Endometrial microvascular endothelial cells (primary cell): ENCODE data around the gene NDUFAF2. TPM values are rescaled to one million over a fixed set of nuclear protein-coding genes. Genes with fewer than 3 reads are reported as not detected.

Experiments used
- in situ Hi-C: cut with HindIII; loops from 2 replicates; pipeline ENCODE4 v1.10.0; 2017; ENCODE audit warnings: low sequenced_read_pairs, low pct_unique_long_range_greater_than_20kb; ENCODE audit errors: inconsistent ontology term
- total RNA-seq: library from RNA; depleted of rRNA; stranded (reverse); fragments of >200 nt; gene quantifications from one replicate; pipeline ENCODE4 v1.2.3, GENCODE V29; 2015; ENCODE audit errors: inconsistent ontology term

Gene NDUFAF2, protein sequence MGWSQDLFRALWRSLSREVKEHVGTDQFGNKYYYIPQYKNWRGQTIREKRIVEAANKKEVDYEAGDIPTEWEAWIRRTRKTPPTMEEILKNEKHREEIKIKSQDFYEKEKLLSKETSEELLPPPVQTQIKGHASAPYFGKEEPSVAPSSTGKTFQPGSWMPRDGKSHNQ
- total RNA-seq = 24.6 TPM

DNA sequence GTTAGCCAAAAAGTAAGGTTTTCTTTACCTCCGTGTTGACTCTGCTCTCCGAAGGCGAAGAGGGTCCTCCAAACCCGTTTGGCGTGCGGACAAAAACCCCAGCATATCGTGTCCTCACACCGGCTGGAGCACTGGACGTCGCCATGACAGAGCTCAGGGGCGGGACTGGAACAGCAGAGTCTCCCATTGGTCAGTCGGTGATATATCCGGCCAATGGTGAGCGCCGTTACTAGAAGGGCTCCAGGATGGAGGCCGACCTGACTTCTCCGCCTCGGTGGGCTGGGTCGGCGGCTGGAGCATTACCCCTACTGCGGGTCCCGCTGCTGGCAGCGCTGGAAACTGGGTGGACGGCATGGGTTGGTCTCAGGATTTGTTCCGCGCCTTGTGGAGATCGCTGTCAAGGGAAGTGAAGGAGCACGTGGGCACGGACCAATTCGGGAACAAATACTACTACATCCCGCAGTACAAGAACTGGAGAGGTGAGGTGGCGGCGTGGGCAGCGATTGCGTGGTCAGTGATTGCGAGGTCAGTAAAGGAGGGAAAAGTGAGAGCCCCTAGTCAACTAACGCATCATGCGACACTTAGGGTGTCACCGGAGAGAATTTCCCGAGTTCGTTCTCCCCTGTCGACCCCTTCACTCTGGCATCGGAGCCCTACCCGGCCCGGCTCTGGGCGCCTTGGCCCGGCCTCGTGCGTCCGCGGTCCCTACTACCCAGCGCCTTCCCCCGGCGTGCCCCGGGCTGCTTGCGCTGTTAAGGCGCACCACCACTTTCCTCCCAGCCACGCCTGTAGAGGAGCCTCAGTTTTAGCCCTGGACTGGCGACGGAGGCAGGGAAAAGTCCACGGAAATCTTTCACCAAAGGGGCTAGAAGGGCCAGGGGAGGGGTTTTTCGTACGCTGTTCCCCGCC, at the start of gene NDUFAF2, which contains the start of gene ERCC8:
Gene NDUFAF2, plus strand, starts transcription at position 302 of the 909 bp plus-strand sequence. Its CDS starts 51 bp downstream, at position 353.
Gene ERCC8, minus strand, starts transcription at position 167 of the 909 bp plus-strand sequence. Its CDS starts 62 bp downstream, at position 105.
- in situ Hi-C loops = no loop called here

- in situ Hi-C loops = no loop called here
Observed at GRCh38 chr5:60896991-60897390, 48.0 kb upstream of the NDUFAF2 start.

DNA sequence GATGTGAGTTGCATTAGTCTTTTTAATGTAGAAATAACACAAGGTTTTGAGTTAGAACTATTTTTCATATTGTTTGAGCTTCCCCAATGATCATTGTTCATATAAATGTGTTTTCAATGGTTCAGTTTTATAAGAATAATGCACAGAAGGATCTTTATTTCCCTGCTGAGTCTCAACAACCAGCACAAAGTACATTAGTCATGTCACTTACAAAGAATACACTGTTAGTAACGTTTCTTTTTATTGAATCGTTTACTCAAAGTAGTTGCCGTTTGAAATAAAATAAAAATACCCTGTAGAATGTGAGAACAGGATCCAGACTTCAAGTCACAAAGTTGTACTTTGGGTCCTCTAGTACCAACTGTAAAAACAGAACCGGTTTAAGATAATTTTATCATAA, 41.6 kb upstream of the NDUFAF2 start:
- in situ Hi-C loops = no loop called here

DNA sequence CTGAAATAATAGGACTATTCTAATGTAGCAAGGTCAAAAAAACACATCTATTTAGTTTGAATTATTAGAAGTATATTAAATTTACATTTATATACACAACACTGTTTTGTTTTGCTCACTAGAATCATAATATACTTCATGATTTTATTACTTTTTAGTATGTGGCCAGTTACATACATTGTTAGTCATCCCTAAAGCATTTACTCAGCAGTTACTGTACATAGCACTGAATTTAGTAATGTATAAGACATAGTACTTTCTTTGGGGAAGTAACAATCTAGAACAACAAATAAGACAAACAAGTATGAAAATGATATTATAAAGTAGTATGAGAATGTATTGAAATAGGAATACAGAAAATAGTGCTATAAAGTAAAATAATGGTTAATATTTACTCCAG, 28.4 kb upstream of the NDUFAF2 start:
- in situ Hi-C loops = no loop called here

- in situ Hi-C loops = no loop called here
Observed at GRCh38 chr5:60918466-60918865, 26.5 kb upstream of the NDUFAF2 start.

DNA sequence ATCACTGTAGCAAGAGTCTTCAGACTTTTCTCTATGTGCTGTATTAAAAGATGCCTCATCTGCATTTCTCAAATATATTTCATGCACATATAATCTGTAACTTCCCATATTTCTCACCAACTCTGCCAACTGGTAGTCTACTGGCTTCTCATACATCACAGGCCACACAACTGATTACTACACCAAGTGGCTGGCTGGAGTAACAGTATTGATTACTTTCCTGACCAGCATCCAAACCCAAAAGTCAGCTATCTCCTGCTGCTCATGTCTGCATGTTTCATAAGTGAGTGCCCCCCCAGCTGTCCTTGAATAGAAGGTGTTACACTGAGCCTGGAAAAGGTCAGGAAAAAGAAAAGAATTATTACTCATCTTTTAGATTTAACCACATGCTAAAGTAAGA, 17.6 kb upstream of the NDUFAF2 start:
- in situ Hi-C loops = no loop called here

- in situ Hi-C loops = no loop called here
Observed at GRCh38 chr5:60929024-60929423, 16.0 kb upstream of the NDUFAF2 start.

GRCh38 chr5:60943624-60944023, 1.4 kb upstream of the NDUFAF2 start:
- in situ Hi-C loops = no loop called here

DNA sequence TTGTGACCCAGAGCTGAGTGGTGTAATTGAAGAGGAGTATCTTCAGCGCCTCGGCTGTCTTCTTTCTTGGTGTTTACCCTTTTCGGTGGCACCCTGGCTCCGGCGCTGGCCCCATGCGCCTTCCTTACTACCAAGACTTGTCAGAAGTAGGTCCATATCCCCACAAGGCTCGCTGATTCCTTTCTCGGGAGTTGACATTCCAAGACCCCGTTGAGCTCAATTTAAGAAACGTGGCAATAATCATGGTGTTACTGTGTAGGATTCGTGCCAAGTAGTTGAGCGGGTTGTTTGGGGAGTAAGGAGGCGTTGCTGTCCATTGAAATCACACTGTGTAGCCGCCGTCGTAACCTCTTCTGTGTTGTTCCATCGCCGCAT, 795 bp downstream of the NDUFAF2 start:
- in situ Hi-C loops = no loop called here

DNA sequence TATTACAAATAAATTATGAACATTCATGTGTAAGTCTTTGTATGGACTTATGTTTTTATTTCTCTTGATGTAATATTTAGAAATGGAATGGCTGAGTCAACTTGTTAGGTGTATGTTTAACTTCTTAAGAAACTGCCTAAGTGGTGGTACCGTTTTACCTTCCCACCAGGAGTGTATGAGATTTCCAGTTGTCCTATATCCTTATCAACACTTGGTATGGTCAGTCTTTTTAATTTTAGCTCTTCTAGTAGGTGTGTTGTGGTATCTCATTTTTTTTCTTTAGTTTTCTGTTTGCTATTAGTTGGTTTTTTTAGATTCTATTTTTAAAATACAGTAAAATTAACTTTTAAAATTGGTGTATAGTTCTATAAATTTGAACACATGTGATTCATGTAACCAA, 3.7 kb downstream of the NDUFAF2 start:
- in situ Hi-C loops = no loop called here

GRCh38 chr5:60955239-60955638, 10.2 kb downstream of the NDUFAF2 start:
- in situ Hi-C loops = no loop called here

DNA sequence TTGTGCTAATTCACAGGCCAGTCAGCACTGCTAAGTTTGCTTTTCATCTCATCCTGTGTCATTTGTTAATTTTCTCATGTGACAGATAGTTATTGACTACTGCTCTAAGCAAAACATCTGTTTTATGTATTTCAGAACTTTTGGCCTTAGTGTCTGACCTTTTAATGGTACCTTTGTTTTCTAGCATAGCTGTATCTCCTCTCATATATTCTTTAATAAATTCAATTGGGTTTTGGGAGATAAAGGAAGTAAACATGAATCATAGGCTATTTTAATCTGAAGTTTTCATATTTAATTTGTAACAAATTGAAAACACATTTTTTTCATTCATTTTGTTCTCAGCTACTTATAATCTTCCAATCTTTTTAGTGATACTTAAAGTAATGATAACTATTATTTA, 13.1 kb downstream of the NDUFAF2 start:
- in situ Hi-C loops = no loop called here

GRCh38 chr5:60958712-60959111, 13.7 kb downstream of the NDUFAF2 start:
- in situ Hi-C loops = no loop called here

DNA sequence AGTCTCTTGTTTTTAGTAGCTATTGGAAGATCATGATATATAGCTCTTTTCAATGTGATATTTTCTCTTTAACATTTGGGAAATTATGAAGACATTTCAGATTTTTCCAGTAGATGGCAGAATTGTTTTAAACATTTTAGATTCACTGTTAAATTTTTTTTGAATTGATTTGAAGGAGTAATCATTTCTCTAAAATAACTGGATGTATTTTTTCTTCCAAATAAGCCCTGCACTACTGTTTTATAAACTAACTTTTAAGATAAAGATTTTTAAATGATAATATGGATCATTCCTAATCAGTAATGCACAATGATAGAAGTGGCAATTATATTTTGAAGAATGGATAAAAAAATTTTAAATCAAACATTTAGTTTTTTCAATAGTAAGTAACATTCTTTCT, 14.2 kb downstream of the NDUFAF2 start:
- in situ Hi-C loops = no loop called here

DNA sequence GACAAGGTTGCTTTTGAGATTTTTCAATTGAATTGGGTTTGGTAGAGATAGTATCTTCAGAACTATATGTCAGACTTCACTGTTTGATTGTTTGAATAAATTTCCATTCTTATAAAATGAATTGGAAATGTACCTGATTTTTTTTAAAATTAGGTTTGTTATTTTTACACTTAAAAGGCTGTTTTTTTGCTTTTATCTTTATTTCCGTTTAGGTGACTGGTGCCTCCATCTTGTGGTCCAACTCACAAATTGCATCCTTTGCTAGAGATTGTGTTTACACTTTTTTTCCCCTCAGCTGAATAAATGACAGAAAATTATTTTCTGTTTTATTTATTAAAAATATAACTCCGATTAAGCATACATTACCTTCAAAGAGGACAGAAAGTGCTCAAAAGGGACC, 15.6 kb downstream of the NDUFAF2 start:
- in situ Hi-C loops = no loop called here

DNA sequence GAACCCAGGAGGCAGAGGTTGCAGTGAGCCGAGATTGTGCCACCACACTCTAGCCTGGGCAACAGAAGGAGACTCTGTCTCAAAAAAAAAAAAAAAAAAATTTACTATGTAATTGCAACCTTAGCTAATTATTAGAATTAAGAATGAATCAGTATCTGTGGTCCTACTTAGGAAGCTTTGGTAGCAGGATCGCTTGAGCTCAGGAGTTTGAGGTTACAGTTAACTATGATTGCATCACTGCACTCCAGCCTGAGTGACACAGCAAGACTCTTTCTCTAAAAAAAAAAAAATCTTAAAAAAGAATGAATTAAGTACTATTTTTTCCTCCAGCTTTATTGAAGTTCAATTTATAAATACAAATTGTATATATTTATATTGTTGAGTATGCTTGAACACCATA, 16.7 kb downstream of the NDUFAF2 start:
- in situ Hi-C loops = no loop called here

DNA sequence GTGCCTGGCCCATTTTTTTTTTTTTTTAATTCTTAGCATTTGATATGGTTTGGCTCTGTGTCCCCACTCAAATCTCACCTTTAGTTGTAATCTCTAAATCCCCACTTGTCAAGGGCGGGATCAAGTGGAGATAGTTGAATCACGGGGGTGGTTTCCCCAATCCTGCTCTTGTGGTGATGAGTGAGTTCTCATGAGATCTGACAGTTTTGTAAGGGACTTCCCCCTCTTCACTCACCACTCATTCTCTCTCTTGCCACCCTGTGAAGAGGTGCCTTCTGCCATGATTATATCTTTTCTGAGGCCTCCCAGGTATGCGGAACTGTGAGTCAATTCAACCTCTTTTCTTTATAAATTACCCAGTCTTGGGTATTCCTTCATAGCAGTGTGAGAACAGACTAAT, 27.2 kb downstream of the NDUFAF2 start:
- in situ Hi-C loops = no loop called here

GRCh38 chr5:60977956-60978737, 33.1 kb downstream of the NDUFAF2 start:
- in situ Hi-C loops = no loop called here

GRCh38 chr5:60978968-60979367, 34.0 kb downstream of the NDUFAF2 start:
- in situ Hi-C loops = no loop called here

DNA sequence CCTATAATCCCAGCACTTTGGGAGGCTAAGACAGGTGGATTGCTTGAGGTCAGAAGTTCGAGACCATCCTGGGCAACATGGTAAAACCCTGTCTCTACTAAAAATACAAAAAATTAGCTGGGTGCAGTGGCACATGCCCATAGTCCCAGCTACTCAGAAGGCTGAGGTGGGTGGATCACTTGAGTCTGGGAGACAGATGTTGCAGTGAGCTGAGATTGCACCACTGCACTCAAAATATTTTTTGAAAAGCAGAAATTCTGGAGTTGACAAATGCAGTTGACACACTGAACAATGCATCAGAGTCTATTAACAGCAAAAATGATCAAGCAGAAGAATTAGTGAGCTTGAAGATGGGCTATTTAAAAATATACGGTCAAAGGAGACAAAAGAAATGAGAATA, 35.5 kb downstream of the NDUFAF2 start:
- in situ Hi-C loops = no loop called here
